IMR-90 (cell line): Measurements from ENCODE around the gene ASTN2. TPM values are rescaled to one million over a fixed set of nuclear protein-coding genes. Genes with fewer than 3 reads are reported as not detected.

Experiments
- ATAC-seq: fragments of 200-7000 bp; cut with Tn5 transposase; 2 replicates; pipeline ENCODE4 v1.9.1; 2020; ENCODE audit warnings: low read depth, mild to moderate bottlenecking, moderate library complexity
- BruUV-seq: library from RNA; stranded (reverse); fragments of 400-500 nt; replicated peaks from 2 replicates; lab custom pipeline; 2021; lab: Mats Ljungman, UMichigan
- CTCF ChIA-PET: fragments of 300-600 bp; formaldehyde crosslinking; extraction: SDS; loops from one replicate; lab custom pipeline; 2021; ENCODE audit warnings: antibody characterized with exemption; lab: Yijun Ruan, JAX
- POLR2A ChIA-PET: fragments of 300-600 bp; sonication (Branson Sonifier 250); formaldehyde crosslinking; loops from one replicate; lab custom pipeline; 2022; ENCODE audit warnings: antibody characterized with exemption; ENCODE audit not compliant: unreplicated experiment; lab: Charles Lee
- DNase-seq: peaks from one replicate; pipeline ENCODE4 v3.0.0; 2013
- H2AFZ ChIP-seq: replicated peaks from 2 replicates; pipeline ENCODE3; 2013; ENCODE audit warnings: low read length, mild to moderate bottlenecking; ENCODE audit not compliant: poor library complexity
- H2AK5ac ChIP-seq: 2 replicates; pipeline ENCODE4 v1.6.1; 2013; ENCODE audit warnings: low read depth, low read length, inconsistent platforms
- H2AK9ac ChIP-seq: replicated peaks from 2 replicates; pipeline ENCODE3; 2013; ENCODE audit warnings: mild to moderate bottlenecking, low read depth, low read length, moderate library complexity; ENCODE audit not compliant: poor library complexity
- H2BK120ac ChIP-seq: 2 replicates; pipeline ENCODE4 v1.6.1; 2013; ENCODE audit warnings: low read depth, low read length, inconsistent platforms
- H2BK15ac ChIP-seq: 3 replicates; pipeline ENCODE4 v1.6.1; 2013; ENCODE audit warnings: low read depth, low read length, inconsistent platforms
- H2BK20ac ChIP-seq: 2 replicates; pipeline ENCODE4 v1.6.1; 2013; ENCODE audit warnings: low read depth, mild to moderate bottlenecking, inconsistent platforms, low read length, moderate library complexity
- H2BK5ac ChIP-seq: 2 replicates; pipeline ENCODE4 v1.6.1; 2013; ENCODE audit warnings: mild to moderate bottlenecking, low read depth, low read length, inconsistent platforms; ENCODE audit not compliant: poor library complexity, severe bottlenecking
- H3K14ac ChIP-seq: replicated peaks from 2 replicates; pipeline ENCODE4 v1.6.1; 2013; ENCODE audit warnings: low read depth, low read length, inconsistent platforms
- H3K18ac ChIP-seq: 2 replicates; pipeline ENCODE4 v1.6.1; 2013; ENCODE audit warnings: low read depth, low read length, control low read depth
- H3K23ac ChIP-seq: 2 replicates; pipeline ENCODE4 v1.6.1; 2013; ENCODE audit warnings: low read depth, low read length, inconsistent platforms
- H3K27ac ChIP-seq: 2 replicates; pipeline ENCODE4 v1.5.1; 2013; ENCODE audit warnings: mild to moderate bottlenecking, control low read depth, low read length; ENCODE audit not compliant: insufficient read depth
- H3K27me3 ChIP-seq: 2 replicates; pipeline ENCODE4 v1.6.1; 2013; ENCODE audit warnings: low read length; ENCODE audit not compliant: control insufficient read depth, insufficient read depth
- H3K36me3 ChIP-seq: 2 replicates; pipeline ENCODE4 v1.6.1; 2013; ENCODE audit warnings: low read length, mixed read lengths; ENCODE audit not compliant: control insufficient read depth, insufficient read depth
- H3K4ac ChIP-seq: 2 replicates; pipeline ENCODE4 v1.6.1; 2013; ENCODE audit warnings: low read depth, low read length, inconsistent platforms
- H3K4me1 ChIP-seq: 2 replicates; pipeline ENCODE4 v1.6.1; 2013; ENCODE audit warnings: low read length, mixed read lengths; ENCODE audit not compliant: control insufficient read depth, insufficient read depth
- H3K4me2 ChIP-seq: 2 replicates; pipeline ENCODE4 v1.6.1; 2013; ENCODE audit warnings: low read depth, mild to moderate bottlenecking, control low read depth, low read length, moderate library complexity
- H3K4me3 ChIP-seq: 2 replicates; pipeline ENCODE4 v1.5.1; 2013; ENCODE audit warnings: low read depth, mild to moderate bottlenecking, control low read depth, low read length, moderate library complexity; ENCODE audit not compliant: insufficient read depth
- H3K56ac ChIP-seq: 2 replicates; pipeline ENCODE4 v1.6.1; 2013; ENCODE audit warnings: low read length, inconsistent platforms; ENCODE audit not compliant: insufficient read depth; ENCODE audit errors: extremely low read depth
- H3K79me1 ChIP-seq, 2 experiments: 2 replicates each; pipeline ENCODE4 v1.6.1; 2013; ENCODE audit warnings: low read length in 2 of 2, inconsistent platforms in 1 of 2, low read depth in 1 of 2
- H3K9ac ChIP-seq: 2 replicates; pipeline ENCODE4 v1.6.1; 2013; ENCODE audit warnings: low read depth, low read length, control low read depth
- H3K9me1 ChIP-seq: 2 replicates; pipeline ENCODE4 v1.6.1; 2013; ENCODE audit warnings: low read length, inconsistent platforms; ENCODE audit not compliant: insufficient read depth
- H3K9me3 ChIP-seq: 2 replicates; pipeline ENCODE4 v1.6.1; 2013; ENCODE audit warnings: low read length; ENCODE audit not compliant: control insufficient read depth, insufficient read depth
- H4K20me1 ChIP-seq: 2 replicates; pipeline ENCODE4 v1.6.1; 2013; ENCODE audit warnings: low read length, inconsistent platforms; ENCODE audit not compliant: insufficient read depth
- H4K5ac ChIP-seq: 2 replicates; pipeline ENCODE4 v1.6.1; 2013; ENCODE audit warnings: mild to moderate bottlenecking, low read depth, low read length, control low read depth
- H4K8ac ChIP-seq, 2 experiments: 2 replicates each; pipeline ENCODE4 v1.6.1; 2013; ENCODE audit warnings: low read depth in 2 of 2, low read length in 2 of 2, control low read depth in 1 of 2, inconsistent platforms in 1 of 2
- H4K91ac ChIP-seq: 2 replicates; pipeline ENCODE4 v1.6.1; 2013; ENCODE audit warnings: low read depth, low read length, inconsistent platforms; ENCODE audit not compliant: insufficient read depth
- BHLHE40 ChIP-seq: fragments of 150-350 bp; IDR thresholded peaks from 2 replicates; pipeline ENCODE4 v1.6.1; 2016; ENCODE audit warnings: mild to moderate bottlenecking, low read depth, low read length
- ELK1 ChIP-seq: fragments of 150-350 bp; IDR thresholded peaks from 2 replicates; pipeline ENCODE4 v1.6.1; 2016; ENCODE audit warnings: low read depth, mild to moderate bottlenecking, low read length, moderate library complexity, borderline replicate concordance
- FOS ChIP-seq: fragments of 150-350 bp; IDR thresholded peaks from 2 replicates; pipeline ENCODE4 v1.6.1; 2016; ENCODE audit warnings: low read depth, low read length
- MAFK ChIP-seq: IDR thresholded peaks from 2 replicates; pipeline ENCODE4 v1.6.1; 2012; ENCODE audit warnings: low read depth, low read length, improper control_type of control experiment
- MAZ ChIP-seq: IDR thresholded peaks from 2 replicates; pipeline ENCODE4 v1.6.1; 2012; ENCODE audit warnings: low read depth, mild to moderate bottlenecking, low read length, improper control_type of control experiment, moderate library complexity, borderline replicate concordance
- POLR2A ChIP-seq: IDR thresholded peaks from 2 replicates; pipeline ENCODE4 v1.6.1; 2012; ENCODE audit warnings: mild to moderate bottlenecking, low read depth, low read length
- RCOR1 ChIP-seq: IDR thresholded peaks from 2 replicates; pipeline ENCODE4 v1.6.1; 2012; ENCODE audit warnings: mild to moderate bottlenecking, low read length, improper control_type of control experiment; ENCODE audit not compliant: insufficient replicate concordance
- RFX5 ChIP-seq: IDR thresholded peaks from 2 replicates; pipeline ENCODE4 v1.8.0; 2012; ENCODE audit warnings: low read depth, mild to moderate bottlenecking, low read length, moderate library complexity
- WGBS, 2 experiments: methylation state at CpG; one replicate each; pipeline versions ENCODE4 v1.1.5 to v1.1.7; 2013; ENCODE audit warnings: missing lambda C conversion rate in 2 of 2; ENCODE audit not compliant: insufficient read length in 1 of 2; ENCODE audit errors: extremely low coverage in 2 of 2; 5-methylcytosine and 5-hydroxymethylcytosine counted together
- dilution Hi-C: fragments of 300-500 bp; cut with HindIII; formaldehyde crosslinking; loops from one replicate; pipeline ENCODE4 v1.14.3; 2018; ENCODE audit warnings: low sequenced_read_pairs; ENCODE audit not compliant: unreplicated experiment
- in situ Hi-C: fragments of 300-500 bp; cut with MboI; formaldehyde crosslinking; loops from 3 replicates; pipeline ENCODE4 v1.14.3; 2019; ENCODE audit warnings: low sequenced_read_pairs, inconsistent platforms, mixed read lengths
- intact Hi-C: fragments of 100-400 bp; cut with micrococcal nuclease; formaldehyde crosslinking; loops from 2 replicates; pipeline ENCODE4 v1.10.0; 2022
- polyA plus RNA-seq, 3 experiments: library from polyadenylated mRNA; depleted of rRNA; stranded (reverse); fragments of >200 nt; gene quantifications; 2 replicates each; pipeline ENCODE4 v1.2.3, GENCODE V29; 2012; ENCODE audit warnings: low replicate concordance in 1 of 3
- total RNA-seq: library from RNA; depleted of rRNA; stranded (reverse); fragments of >200 nt; gene quantifications from 2 replicates; pipeline ENCODE4 v1.2.3, GENCODE V29; 2012

ASTN2 gene
- total and polyA plus RNA-seq, 2 of the 4 experiments (the other 2 are of a cell fraction), result 3.8 to 6.8 TPM

DNA sequence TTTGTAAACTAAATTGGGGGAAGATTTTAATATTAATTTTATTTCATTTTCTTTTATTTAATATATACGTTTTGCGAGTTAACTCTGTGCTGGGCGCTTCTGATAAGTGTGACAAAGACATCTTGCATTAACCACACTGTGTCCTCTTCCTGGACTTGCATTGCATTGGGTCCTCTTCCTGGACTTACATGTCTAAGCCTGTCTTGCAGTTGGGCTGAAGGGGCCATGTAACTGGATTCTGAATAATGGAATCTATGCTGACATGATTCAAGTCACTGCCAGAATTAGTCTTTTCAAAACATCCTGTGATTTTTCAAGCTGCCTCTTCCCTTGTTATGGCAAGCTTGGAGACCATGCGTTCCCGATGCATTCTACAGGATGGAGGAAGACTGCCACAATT, 605.2 kb downstream of the ASTN2 start:
- CTCF ChIA-PET, result no interaction called here
- intact Hi-C loops, result no loop called here

More for the DNA sequence above, 605.2 kb downstream of the ASTN2 start:
- Histone ChIP-seq H2BK20ac (no peak overlapping the region), H3K4ac (no peak overlapping the region), H3K4me2 (no peak overlapping the region), H2AFZ (no peak overlapping the region), H2AK5ac (no peak overlapping the region), H2AK9ac (no peak overlapping the region), H3K27me3 (no peaks in the 10 kb centered on the region), H2BK15ac (no peak overlapping the region), H3K9me1 (no peaks in the 10 kb centered on the region), H3K4me3 (no peak overlapping the region), H3K18ac (no peak overlapping the region), H2BK5ac (no peak overlapping the region), H4K91ac (no peak overlapping the region), H3K14ac (no peak overlapping the region), H3K9me3 (no peaks in the 10 kb centered on the region), H2BK120ac (no peak overlapping the region), H4K5ac (no peak overlapping the region), H3K4me1 (no peaks in the 10 kb centered on the region), H3K27ac (no peak overlapping the region), H3K36me3 (no peaks in the 10 kb centered on the region), H3K9ac (no peak overlapping the region), H3K79me1 (no peaks in the 10 kb centered on the region), H4K20me1 (no peaks in the 10 kb centered on the region), H3K23ac (no peak overlapping the region), H3K56ac (no peak overlapping the region), H4K8ac (no peak overlapping the region)
- no CpG with 5 or more reads among the region's 5 CpGs for WGBS, 2 experiments
- POLR2A ChIA-PET, result no interaction called here
- TF ChIP-seq MAZ (no peak), BHLHE40 (no peak), ELK1 (no peak), MAFK (no peak), RCOR1 (no peak), RFX5 (no peak), POLR2A (no peak), FOS (no peak)
- in situ Hi-C loops, result no loop called here
- ATAC-seq (no peak), DNase-seq (no peak)
- BruUV-seq, result no TSS peak
- dilution Hi-C loops, result no loop called here
